AML-193 (cell line): ENCODE data around the gene RPRD1A.
A peak's percentile ranks its signal among the peaks of the same experiment; 100 is the strongest.
"Not testable (repeated sequence)": the region's sequence is repeated elsewhere in the genome, so short reads cannot be mapped to it uniquely, and the experiment has no call there.

Experiments used
- DNase-seq, 2 experiments: peaks; one replicate each; lab custom pipeline; 2025; lab: John Stamatoyannopoulos, UW

The RPRD1A gene, protein sequence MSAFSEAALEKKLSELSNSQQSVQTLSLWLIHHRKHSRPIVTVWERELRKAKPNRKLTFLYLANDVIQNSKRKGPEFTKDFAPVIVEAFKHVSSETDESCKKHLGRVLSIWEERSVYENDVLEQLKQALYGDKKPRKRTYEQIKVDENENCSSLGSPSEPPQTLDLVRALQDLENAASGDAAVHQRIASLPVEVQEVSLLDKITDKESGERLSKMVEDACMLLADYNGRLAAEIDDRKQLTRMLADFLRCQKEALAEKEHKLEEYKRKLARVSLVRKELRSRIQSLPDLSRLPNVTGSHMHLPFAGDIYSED

DNA sequence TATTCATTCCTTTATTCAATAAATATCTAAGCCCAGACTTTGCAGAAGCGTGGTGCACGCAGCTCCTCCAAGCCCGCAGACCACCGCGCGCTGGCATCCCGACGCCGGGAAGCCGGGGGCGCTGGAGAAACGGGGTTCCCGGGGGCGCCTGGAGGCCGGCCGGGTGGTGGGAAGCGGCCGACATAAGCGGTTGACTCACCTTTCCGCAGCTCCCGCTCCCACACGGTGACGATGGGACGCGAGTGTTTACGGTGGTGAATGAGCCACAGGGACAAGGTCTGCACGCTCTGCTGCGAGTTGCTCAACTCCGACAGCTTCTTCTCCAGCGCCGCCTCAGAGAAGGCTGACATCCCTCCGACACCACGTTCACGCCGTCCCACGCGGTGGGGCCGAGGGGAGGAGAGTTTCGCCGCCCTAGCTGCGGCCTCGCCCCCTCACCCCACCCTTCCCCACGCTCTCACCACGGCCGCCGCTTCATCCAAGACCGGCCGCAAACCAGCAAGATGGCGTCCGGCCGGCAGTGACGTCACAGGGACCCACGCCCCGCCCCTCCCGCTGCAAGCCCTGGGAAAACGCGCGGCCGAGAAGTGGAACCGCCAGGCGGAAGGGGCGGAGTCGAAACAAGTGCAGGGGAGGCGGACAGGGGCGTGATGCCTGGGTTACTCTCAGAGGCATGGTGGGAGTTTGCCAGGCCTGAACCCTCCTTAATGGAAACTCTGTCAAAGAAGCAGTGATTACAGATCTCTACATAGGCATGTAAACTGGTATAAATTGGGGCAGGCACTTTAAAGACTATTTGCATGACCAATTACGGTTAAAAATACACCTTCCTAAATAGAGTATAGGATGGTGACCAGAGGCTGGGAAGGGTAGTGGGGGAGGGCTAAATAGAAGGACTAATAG, at the start of gene RPRD1A:
Gene RPRD1A (minus strand): TSS at position 505 of the 903 bp plus-strand sequence. CDS start 155 bp downstream, at position 350.
- peak; percentile 89 to 93 for DNase-seq

DNA sequence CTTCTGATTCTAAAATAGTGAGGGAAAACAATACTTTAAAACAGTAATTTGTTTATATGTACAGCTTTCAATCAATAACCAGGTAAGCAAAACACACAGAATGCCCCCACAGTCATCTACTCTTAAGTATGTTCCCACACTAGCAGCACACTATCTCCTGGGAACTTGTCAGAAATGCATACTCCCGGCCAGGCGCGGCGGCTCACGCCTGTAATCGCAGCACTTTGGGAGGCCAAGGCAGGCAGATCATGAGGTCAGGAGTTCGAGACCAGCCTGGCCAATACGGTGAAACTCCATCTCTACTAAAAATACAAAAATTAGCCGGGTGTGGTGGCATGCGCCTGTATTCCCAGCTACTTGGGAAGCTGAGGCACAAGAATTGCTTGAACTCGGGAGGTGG, 49.4 kb upstream of the RPRD1A start:
- DNase-seq, result not testable (repeated sequence)

DNA sequence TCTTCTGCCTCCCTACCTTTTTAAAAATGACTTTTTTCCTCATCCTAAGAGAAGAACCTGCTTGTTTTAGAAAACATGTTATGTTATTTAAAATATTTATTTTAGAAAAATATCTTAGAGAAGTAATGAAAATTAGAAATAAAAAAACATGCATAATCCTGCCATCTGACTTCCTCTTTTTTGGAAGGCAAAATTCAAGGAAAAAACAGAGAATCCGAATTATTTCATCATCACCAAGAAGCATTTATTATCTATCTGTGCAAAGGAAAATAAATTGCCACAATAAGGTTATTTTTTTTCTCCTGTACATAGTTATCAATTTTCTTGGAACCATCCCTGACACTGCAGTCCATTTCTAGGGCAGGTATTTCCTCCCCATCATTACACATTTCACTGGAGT, 47.4 kb upstream of the RPRD1A start:
- no peak for DNase-seq

DNA sequence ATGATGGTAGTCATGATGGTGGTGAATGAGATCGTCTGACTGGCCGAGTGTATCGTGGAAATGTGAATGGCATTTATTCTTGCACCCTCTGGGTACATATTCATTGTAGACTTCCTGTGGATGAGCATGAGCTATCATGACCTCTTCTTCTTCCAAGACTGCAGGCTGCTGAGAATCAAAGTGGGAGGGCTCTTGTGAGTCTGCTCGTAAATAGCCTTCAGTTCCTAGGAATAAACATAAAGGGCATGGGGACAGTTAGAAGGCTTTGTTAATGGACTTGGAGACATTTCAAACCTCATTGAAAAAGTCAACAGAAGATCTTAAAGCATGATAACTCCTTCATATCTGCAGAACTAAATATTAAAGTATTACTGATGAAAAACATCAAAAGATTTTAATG, 46.9 kb upstream of the RPRD1A start:
- no peak for DNase-seq

DNA sequence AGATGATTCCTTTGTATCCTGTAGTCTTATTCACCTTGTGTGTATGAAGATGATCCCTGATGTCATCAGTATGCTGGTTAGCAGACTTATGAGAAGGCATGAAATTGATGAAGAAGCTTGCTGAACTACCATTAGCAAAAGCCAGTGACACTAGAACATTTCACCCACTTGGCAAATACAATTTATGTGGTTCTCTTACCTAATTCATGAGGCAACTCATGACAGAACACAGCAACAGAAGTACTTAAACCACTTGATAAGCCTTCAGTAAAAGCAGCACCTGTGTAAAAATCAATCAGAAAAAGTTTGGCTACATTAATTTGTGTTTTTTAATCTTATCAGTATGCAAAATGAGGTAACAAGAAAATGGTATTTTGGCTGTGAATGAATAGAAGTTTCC, 44.9 kb upstream of the RPRD1A start:
- DNase-seq, result no peak

DNA sequence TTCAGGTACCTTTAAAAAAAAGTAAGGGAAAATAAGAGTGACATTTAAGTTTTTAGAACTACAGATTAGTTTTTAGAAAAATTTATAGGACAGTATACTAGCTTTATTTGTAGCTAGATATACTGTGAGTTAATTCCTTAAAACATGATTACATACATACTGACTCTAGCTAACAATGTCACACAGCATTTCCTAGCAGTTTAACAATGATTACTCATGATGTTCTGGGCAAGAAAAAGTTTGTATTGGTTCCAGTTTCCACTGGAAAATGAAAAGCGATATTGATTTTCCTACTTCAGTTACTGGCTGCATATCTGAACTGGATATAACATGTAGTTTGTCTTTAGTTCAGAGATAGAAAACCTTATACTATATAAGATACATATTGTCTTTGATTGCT, 42.4 kb upstream of the RPRD1A start:
- no peak for DNase-seq

DNA sequence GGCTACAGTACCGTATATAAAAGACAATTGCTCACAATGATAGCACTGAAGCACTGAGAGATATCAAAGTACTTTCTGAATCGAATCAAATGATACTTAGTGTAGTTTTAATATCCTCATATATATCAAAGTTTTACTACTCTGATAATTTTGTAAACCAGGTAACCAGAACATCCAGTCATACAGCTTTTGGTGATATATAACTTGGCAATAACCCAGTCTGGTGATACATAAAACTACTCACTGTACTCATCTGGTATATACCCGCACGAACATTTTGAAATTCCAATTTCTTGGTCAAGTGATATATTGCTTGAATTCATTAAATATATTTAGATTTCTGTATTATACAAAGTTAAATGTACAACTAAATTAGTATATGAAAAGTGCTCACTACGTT, 41.2 kb upstream of the RPRD1A start:
- DNase-seq, result no peak

DNA sequence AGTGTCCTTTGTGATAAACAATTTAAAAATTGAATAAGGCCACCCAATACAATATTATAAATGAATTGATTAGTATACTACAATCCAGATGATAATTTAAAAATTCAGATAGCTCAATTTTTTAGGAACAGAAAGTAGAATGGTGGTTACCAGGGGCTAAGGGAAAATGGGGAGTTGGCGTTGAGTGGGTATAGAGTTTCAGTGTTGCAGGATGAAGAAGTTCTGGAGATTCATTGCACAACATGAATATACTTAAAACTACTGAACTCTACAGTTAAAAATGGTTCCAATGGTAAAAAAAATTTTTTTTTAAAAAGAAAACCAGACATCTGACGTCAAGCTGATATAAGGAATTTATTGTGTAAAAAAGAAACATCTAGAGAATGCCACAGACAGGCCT, 40.8 kb upstream of the RPRD1A start:
- no peak for DNase-seq

DNA sequence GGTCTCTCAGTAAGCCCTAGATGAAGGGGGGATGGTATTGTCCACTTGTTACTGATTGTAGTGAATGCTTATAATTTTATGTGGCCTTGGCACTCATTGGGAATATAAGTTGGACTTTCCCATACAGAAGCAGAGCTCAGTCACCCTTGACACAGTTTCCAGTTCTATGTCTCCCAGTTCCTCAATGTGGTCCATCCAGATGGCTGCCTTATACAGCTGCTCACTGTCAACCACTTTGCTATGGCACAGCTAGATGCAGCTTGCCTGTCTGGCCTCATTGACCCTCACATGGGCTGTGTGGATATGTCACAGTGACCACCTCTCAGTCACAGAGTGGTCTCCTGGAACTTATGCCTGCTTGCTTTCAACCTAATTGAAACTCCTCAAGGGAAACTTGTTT, 40.1 kb upstream of the RPRD1A start:
- DNase-seq, result no peak

DNA sequence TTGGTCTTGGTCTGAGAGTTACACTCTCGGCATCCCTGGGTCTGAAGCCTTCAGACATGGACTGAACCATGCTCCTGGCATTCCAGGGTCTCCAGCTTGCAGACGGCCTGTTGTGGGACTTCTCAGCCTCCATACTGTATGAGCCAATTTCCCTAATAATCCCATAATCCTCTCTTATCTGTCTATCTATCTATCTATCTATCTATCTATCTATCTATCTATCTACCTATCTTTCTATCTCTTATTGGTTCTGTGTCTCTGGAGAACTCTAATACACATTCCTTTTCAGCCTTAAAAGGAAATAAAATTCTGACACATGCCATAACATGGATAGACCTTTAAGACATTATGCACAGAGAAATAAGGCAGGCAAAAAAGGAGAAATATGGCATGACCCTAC, 37.4 kb upstream of the RPRD1A start:
- DNase-seq, result no peak

DNA sequence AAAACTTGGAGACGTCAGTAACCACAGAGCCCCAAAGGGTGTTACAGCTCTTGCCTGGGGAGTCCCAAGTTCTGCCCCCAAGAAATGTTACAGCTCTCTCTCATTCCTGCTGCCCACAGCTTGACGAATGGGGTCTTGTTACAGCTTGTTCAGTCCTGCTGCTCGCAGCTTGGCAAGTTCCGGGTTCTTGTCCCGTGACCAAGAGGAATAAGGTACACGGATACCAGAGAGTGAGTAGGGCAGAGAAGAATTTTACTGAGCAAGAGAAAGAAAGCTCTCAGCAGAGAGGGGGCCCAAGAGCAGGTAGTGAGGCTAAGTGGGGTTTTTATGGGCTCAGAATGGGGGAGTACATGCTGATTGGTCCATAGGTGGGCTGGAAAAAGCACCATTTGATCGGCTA, 34.6 kb upstream of the RPRD1A start:
- no peak for DNase-seq

DNA sequence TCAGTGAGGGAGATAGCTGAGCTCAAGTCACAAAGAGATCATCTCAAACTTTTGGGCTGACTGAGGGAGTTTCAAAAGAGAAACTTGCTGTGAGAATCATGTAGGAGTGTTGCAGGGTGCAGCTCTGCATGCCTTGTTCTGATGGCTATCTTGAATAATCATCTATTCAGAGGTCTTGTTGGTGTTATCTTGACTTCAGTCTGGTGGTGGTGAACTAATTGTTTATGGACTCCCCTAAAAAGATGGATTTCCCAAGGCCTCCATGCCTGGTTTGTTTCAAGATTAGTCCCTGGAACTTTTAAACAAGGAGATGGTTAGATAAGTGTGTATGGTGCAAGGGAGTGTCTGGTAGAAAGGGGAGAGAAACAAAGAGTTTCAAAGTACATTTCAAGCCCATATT, 32.0 kb upstream of the RPRD1A start:
- no peak for DNase-seq

DNA sequence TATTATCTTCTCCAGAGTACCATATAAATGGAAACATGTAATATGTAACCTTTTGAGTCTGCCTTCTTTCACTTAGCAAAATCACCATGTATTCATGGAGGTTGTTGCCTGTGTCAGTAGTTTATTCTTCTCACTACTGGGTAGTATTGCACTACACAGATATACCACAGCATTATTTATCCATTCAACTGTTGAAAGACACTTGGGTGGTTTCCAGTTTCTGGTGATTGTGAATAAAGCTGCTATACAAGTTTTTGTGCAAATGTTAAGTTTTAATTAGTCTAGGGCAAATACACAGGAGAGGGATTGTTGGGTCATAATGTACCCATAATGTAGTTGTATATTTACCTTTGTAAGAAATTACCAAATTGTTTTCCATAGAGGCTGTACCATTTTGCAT, 29.6 kb upstream of the RPRD1A start:
- DNase-seq, result no peak

DNA sequence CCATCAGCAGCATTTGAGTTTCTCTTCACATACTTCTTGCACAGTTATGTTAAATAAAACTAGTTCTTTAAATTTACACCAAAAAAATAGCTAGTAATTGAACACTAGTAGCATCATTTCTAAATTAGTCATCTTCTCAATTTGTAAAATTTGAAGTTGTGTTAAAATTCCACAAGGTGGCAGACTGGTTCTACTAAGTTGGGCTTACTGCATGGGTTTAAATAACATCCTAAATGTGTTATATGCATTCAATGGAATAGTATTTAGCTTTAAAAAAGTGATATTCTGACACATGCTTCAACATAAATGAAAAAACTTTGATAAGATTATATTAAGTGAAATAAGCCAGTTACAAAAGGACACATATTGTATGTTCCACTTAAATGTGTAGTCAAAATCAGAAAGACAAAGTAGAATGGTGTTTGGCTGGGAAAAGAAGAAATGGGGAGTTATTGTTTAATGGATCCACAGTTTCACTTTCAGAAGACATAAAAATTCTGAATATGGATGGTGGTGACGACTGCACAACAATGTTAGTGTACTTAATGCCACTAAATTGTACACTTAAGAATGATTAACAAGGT, 28.7 kb upstream of the RPRD1A start:
- DNase-seq, result peak; percentile 68 to 69

DNA sequence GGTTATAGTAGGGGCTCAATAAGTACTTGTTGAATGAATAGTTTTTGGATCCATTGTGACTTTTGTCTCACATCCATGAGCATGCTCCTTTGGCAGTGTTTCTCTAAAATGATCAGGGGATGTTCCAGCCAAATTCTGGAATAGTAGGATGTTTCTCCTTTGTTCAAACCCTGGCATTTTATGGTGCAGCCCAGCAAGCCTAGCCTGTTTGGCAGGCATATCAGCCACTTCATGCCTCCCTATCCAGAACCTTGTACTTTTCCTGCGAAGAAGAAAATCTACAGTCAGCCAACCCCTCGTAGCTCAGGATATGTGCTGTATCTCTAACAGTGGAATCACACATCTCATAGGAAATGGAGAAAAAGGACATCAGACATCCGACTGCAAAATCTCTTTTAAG, 27.1 kb upstream of the RPRD1A start:
- DNase-seq, result no peak

DNA sequence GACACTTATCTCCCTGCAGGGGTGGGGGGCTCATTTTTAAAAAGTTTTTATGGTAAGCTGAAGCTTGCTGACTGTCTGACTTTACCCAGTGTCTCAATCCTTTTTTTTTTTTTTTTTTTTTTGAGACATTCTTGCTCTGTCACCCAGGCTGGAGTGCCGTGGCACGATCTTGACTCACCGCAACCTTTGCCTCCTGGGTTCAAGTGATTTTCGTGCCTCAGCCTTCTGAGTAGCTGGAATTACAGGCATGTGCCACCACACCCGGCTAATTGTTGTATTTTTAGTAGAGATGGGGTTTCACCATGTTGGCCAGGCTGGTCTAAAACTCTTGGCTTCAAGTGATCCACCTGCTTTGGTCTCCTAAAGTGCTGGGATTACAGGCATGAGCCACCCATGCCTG, 24.8 kb upstream of the RPRD1A start:
- DNase-seq, result not testable (repeated sequence)

DNA sequence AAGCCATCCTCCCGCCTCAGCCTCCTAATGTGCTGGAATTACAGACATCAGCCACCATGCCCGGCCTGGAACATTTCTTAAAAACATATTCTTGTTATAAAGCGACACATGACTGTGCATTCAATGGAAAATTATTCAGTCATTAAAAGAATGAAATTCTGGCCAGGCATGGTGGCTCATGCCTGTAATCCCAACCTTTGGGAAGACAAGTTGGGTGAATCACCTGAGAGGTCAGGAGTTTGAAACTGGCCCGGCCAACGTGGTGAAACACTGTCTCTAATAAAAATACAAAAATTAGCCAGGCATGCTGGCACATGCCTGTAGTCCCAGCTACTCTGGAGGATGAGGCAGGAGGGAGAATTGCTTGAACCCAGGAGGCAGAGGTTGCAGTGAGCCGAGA, 21.6 kb upstream of the RPRD1A start:
- no peak for DNase-seq

DNA sequence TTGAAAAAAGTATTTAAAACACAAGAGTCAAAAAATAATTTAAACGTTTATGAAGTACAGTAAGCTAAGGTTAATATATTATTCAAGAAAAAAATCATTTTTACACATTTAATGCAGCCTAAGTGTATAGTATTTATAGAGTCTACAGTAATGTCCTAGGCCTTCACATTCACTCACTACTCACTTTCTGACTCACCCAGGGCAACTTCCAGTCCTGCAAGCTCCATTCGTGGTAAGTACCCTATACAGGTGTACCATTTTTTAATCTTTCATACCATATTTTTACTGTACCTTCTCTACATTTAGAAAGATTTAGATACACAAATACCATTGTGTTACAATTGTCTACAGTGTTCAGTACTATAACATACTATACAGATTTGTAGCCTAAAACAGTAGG, 20.9 kb upstream of the RPRD1A start:
- no peak for DNase-seq

DNA sequence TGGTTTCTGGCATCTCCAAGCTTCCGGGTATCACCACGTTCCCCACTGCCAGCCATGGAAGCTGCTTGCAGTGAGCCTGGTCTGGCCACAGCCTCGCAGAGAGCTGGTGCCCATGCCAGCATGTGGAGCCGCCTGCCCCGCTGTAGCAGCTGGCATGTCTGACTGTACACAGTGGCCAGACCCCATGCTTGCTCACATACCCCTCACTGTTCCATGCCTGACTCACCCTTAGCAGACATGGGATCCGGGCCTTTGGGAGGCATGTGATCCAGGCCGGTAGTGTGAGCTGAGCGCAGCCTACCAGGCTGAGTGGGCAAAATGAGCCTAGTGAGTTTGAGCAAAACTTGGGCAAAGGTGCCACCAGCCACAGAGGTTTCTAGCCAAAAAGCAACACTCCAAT, 18.8 kb upstream of the RPRD1A start:
- no peak for DNase-seq

DNA sequence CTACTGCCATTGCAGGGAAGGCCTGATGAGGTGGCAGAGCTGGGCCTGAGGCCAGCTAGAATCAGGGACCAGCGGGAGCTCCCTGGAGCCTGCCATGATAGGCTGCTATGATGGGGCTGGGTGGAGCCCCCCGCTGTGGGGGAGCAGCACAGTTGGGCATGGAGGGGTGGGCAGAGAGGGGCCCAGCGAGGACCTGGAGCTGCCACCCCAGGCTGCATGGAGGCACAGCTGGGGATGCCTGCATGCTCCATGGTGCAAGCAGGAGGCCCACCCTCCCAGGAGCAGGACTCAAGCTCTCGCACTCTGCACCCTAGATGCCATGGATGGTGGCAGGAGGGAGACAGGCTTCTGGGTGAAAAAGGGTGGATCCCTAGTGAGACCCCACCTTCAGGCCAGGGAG, 17.8 kb upstream of the RPRD1A start:
- no peak for DNase-seq

DNA sequence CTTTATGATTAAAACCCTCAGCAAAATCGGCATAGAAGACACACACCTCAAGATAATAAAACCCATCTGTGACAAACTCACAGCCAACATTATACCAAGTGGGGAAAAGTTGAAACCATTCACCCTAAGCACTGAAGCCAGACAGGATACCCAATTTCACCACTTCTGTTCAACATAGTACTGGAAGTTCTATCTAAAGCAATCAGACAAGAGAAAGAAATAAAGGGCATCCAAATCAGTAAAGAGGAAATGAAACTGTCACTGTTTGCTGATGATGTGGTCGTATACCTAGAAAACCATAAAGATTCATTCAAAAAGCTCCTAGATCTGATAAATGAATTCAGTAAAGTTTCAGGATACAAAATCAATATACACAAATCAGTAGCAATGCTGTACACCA, 16.4 kb upstream of the RPRD1A start:
- DNase-seq, result no peak

DNA sequence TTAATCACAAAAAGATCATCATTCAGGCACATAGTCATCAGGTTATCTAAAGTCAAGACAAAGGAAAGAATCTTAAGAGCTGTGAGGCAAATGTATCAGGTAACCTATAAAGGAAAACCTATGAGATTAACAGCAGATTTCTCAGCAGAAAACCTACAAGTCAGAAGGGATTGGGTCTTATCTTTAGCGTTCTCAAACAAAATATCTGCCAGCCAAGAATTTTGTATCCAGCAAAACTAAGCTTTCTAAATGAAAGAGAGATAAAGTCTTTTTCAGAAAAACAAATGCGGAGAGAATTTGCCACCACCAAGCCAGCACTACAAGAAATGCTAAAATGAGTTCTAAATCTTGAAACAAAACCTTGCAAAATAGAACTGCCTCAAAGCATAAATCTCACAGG, 13.8 kb upstream of the RPRD1A start:
- DNase-seq, result not testable (repeated sequence)
